Testis (tissue), 2 donors: ENCODE data around the gene ANKS1B.

ENCODE experiments used
- POLR2A ChIP-seq: fragments of 450-650 bp; IDR thresholded peaks from one replicate; pipeline ENCODE4 v1.6.1; 2017; ENCODE audit warnings: antibody characterized with exemption, mild to moderate bottlenecking, moderate library complexity
- TF ChIP-seq, protein P1 (sequence below), 3 experiments: fragments of 450-650 bp in 2 of 3; fragments of 200-600 bp in 1 of 3; sonication (generic) in 1 of 3; IDR thresholded peaks; one replicate each; pipeline ENCODE4 v1.5.1; 2016 to 2019; ENCODE audit warnings: antibody characterized with exemption in 3 of 3, mild to moderate bottlenecking in 2 of 3, moderate library complexity in 1 of 3

DNA sequence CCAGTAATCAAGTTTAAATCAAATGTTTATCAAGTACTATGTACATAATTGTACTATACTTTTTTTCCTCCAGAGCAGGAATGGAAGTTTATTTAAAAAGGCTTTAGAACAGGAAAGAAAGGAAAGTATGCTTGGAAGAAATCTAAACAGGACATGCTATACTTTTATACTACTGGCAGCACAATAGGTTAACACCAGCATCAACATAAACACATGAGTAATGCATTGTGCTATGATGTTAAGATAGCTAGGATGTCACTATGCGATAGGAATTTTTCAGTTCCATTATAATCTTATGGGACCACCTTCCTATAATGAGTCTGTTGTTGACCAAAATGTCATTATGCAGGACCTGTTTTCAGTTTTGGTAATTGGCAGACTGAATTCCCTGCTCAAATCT lies 41.5 kb upstream of the ANKS1B start:
- TF ChIP-seq, protein P1, sequence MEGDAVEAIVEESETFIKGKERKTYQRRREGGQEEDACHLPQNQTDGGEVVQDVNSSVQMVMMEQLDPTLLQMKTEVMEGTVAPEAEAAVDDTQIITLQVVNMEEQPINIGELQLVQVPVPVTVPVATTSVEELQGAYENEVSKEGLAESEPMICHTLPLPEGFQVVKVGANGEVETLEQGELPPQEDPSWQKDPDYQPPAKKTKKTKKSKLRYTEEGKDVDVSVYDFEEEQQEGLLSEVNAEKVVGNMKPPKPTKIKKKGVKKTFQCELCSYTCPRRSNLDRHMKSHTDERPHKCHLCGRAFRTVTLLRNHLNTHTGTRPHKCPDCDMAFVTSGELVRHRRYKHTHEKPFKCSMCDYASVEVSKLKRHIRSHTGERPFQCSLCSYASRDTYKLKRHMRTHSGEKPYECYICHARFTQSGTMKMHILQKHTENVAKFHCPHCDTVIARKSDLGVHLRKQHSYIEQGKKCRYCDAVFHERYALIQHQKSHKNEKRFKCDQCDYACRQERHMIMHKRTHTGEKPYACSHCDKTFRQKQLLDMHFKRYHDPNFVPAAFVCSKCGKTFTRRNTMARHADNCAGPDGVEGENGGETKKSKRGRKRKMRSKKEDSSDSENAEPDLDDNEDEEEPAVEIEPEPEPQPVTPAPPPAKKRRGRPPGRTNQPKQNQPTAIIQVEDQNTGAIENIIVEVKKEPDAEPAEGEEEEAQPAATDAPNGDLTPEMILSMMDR (IDR thresholded peaks at IDR 0.05) = no peak
- TF ChIP-seq POLR2A = no peak
